GM21619 (cell line): ENCODE results near the gene HPRT1.

Source experiments
- ATAC-seq: cut with Tn5 transposase; IDR thresholded peaks from one replicate; pipeline ENCODE4 v1.9.1; 2021; ENCODE audit not compliant: unreplicated experiment

The HPRT1 gene

GRCh38 chrX:134541906-134542305 lies 81.9 kb downstream of the HPRT1 start:
- no peak for ATAC-seq

- ATAC-seq: peak; percentile 78
Measured at GRCh38 chrX:134542485-134542884, 82.5 kb downstream of the HPRT1 start.

GRCh38 chrX:134543288-134543687 lies 83.3 kb downstream of the HPRT1 start:
- no peak for ATAC-seq

- no peak for ATAC-seq
Measured at GRCh38 chrX:134544135-134544512, 84.2 kb downstream of the HPRT1 start.

GRCh38 chrX:134544513-134545151 lies 84.7 kb downstream of the HPRT1 start:
- no peak for ATAC-seq

GRCh38 chrX:134545510-134545909 lies 85.5 kb downstream of the HPRT1 start:
- ATAC-seq: no peak

- ATAC-seq: no peak
Measured at GRCh38 chrX:134546187-134546586, 86.2 kb downstream of the HPRT1 start.

GRCh38 chrX:134547047-134547679 lies 87.2 kb downstream of the HPRT1 start:
- no peak for ATAC-seq

- ATAC-seq: no peak
Measured at GRCh38 chrX:134548257-134549201, 88.6 kb downstream of the HPRT1 start.
